GM18909 (cell line): ENCODE results near the gene GIT1.

Experiments
- ATAC-seq: cut with Tn5 transposase; IDR thresholded peaks from one replicate; pipeline ENCODE4 v1.9.1; 2021; ENCODE audit warnings: mild to moderate bottlenecking; ENCODE audit not compliant: unreplicated experiment, poor library complexity

The GIT1 gene

GRCh38 chr17:29582772-29583171 is 6.7 kb downstream of the GIT1 start:
- ATAC-seq, result no peak

GRCh38 chr17:29582254-29582765 is 7.1 kb downstream of the GIT1 start:
- no peak for ATAC-seq

DNA sequence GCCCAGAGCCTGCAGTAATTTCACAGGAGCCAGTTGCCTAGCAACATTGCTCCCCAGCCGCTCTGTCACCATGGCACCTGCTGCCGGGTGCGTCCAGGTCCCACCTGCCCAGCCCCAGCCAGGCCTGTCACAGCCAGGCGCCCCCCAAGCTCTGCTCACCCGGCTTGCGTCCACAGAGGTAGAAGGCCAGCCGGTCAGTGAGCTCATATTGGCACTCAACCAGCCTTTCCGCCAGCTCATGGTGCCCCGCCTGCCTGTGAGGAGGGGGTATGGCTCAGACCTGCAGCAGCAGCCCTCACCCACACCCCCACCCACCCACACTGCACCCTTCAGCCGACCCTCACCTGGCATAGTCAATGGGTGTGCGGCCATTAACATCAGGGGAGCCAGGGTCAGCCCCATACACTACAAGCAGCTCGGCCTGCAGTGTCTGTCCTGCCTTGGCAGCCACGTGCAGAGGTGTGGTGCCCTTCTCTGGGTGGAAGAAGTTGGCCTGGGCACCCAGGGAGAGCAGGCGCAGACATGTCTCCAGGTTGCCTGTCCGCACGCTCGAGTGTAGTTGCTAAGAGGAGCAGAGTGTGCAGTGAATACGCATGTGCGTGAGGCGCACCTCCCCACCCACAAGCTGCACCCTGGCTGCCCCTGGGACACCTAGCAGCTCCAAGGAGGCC is 7.7 kb downstream of the GIT1 start:
- no peak for ATAC-seq

DNA sequence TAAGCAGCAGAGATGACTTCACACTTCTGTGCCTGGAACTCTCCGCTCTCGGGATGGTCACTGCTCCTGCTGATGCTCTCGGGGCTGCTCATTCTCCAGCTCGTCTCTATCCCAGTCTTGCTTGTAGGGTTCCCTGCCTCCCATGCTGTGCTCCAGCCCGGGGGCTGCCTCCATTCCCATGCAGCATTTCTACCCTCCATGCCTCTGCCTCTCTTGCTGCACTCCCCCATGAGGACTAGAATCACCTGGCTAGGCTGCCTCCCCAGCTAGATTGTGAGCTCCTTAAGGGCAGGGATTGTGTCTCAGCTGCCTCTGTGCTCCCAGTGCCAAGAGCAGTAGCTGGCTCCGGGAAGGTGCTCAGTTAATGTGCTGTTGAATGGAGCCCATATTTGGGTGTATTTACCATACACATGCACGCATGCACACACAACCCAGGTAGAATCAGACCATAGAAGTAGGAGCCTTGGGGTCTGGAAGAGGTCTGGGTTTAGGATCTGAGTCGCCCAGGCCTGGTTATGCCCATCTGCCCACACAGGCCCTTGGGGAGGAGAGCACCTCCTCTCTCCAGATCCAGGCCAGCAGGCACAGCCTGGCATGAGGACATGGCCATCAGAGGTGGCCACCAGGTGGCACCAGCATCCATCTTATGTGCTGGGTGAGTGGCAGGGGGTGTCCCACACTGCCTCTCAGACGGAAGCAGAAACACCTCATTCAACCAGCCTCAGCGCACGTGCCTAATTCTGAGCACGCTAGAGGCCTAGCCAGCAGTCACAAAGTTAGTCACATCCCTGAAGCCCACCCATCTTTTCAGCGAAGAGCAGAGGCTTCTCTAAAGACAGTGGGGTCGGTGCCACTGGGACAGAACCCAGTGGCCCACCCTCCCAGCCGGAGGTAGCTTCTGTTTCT is 9.3 kb downstream of the GIT1 start:
- peak; percentile 78 for ATAC-seq

DNA sequence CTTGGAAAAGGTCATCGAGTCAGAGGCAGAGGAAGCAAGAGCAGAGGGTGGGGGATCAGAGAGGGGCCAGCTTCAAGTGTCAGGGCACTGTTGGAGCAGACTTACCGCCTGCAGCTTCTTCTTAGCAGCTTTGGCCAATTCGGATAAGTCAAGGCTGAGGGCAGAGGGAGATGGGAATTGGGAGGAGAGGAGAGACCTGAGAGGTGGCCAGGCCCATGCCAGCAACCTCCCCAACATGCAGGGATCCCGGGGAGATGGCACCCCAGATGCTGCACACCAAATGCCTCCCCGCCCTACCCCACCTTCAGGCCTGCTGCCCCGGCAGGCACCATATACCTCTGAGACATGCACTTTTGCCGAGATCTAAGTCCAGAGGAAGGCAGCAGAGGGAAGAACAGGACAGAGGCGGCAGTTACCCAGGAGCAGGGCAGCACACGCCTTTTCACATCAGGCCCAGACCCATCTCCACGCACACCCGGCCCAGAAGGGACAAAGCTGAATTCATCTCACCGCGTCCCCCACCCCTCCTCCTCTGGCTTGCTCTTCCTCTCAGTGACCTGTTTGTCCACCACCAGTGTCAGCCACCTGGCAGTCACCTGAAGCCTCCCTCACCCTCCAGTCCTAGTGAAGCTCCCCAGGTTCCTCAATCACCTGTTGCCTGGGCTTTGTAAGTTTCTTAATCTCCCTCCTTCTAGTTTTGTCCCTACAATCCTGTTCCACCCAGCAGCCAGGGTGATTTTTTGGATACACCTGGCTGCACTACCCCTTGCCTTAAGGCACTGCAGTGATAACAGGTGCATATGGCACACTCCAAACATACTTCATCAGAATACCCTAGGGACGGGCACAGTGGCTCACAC is 10.6 kb downstream of the GIT1 start:
- no peak for ATAC-seq

DNA sequence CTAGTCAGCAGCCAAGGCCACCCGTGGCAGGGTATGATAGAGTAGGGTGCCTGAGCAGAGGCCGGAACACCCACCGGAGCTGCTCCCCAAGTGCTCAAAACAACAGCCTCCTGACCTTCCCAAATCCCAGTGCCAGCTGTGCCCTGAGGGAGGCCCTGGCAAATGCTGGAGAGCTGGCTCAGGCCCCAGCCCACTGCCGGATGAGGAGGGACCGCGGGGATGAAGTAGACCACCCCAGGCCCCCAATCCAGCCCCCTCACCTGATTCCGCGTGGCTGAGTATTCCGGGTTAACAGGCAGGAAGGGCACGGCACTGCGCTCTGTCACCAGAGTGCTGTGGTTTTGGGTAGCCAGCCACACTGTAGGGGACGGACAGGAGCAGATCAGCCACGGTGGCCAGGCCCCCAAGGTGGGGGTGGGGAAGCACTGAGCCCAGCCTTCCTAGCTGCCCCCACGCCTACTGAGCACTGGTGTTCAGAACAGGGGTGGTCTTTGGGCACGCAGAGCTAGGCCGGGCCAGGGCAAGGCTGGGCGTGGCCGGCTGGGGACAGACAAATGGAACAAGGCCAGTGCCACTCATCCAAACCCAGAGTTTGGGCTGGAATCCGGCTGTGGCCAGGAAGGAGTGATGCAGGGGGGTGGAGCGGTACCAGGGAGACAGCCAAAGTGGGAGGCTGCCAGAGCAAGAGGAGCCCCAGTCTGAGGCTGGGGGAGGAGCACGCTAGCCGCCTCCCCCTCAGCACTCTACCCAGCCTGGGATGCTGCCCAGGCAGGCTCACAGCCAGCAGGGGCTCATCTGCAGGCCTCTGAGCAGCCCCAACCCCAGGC is 11.8 kb downstream of the GIT1 start:
- no peak for ATAC-seq

DNA sequence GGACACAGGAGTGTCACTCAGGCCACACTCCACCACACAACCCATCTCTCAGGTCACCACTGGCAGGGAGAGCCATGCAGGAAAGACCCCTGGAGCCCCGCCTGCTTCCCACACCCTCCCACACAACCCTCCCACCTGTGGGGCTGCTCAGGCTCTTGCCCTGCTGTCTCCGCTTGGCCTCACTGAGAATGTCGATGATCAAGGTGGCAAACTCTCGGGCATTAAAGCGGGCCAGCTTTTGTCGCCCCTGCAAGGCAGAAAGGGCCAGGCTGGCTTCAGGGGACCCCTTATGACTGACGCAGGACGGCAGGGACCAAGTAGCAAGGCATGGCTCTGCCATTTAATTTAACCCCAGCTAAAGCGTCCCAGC is 12.5 kb downstream of the GIT1 start:
- no peak for ATAC-seq

- ATAC-seq, result no peak
These were observed 13.0 kb downstream of the GIT1 start for GRCh38 chr17:29576214-29577000.

- ATAC-seq, result no peak
These were observed 13.8 kb downstream of the GIT1 start for GRCh38 chr17:29575511-29576213.

DNA sequence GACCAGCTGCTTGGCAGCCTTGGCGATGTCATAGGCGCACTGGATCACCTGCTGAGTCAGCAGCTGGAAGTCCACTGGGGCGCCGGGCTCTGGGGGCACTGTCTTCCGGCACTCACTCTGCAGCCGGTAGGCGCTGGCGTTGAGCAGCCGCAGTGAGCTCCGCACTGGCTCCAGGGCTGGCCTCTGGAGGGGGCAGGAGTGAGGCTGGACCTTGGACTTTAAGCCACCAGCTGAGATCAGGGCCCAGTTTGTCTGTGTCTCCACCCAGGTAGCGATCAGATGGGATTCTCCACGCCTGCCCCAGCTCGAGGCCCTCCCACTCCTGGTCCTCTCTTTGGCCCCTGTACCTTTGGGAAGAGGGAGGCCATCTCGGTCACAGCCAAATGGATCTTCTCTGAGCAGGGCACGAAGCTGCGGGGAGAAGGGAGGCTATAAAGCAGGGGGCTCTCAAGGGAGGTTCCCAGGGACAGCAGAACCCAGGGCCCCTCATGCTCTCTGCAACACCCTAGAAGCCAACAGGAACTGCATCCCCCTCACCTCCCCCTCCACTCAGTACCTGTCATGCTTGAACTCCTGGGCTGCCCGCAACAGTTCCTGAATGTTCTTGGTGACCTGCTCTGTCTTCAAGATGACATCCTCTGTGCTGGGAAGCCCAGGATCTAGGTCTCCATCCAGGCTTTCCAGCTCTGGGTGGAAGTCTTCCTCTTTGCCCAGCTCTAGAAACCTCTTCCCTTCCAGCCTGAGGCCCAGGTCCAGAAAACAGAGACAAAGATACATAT is 14.5 kb downstream of the GIT1 start:
- no peak for ATAC-seq

- ATAC-seq, result no peak
These were observed 15.3 kb downstream of the GIT1 start for GRCh38 chr17:29573871-29574731.

- ATAC-seq, result no peak
These were observed 15.9 kb downstream of the GIT1 start for GRCh38 chr17:29573558-29573869.

GRCh38 chr17:29572691-29573557 is 16.5 kb downstream of the GIT1 start:
- ATAC-seq, result no peak

- ATAC-seq, result no peak
These were observed 17.4 kb downstream of the GIT1 start for GRCh38 chr17:29571883-29572681.

- ATAC-seq, result no peak
These were observed 18.0 kb downstream of the GIT1 start for GRCh38 chr17:29571486-29571882.
